Ishikawa (cell line): ENCODE measurements around the gene BLTP2.

Experiments
- CEBPB ChIP-seq: IDR thresholded peaks from 2 replicates; pipeline ENCODE4 v1.6.1; 2012
- CREB1 ChIP-seq: IDR thresholded peaks from 2 replicates; pipeline ENCODE4 v1.6.1; 2012; ENCODE audit warnings: low read depth
- EGR1 ChIP-seq: IDR thresholded peaks from 2 replicates; pipeline ENCODE4 v1.6.1; 2012
- EP300 ChIP-seq: IDR thresholded peaks from 2 replicates; pipeline ENCODE4 v1.6.1; 2012; ENCODE audit warnings: borderline replicate concordance
- FOXM1 ChIP-seq: IDR thresholded peaks from 2 replicates; pipeline ENCODE4 v1.6.1; 2012; ENCODE audit warnings: low read depth, borderline replicate concordance
- MAX ChIP-seq: IDR thresholded peaks from 2 replicates; pipeline ENCODE4 v1.6.1; 2012
- NFIC ChIP-seq: IDR thresholded peaks from 2 replicates; pipeline ENCODE4 v1.6.1; 2012
- RAD21 ChIP-seq: IDR thresholded peaks from 2 replicates; pipeline ENCODE4 v1.6.1; 2012; ENCODE audit warnings: low read depth
- TAF1 ChIP-seq: IDR thresholded peaks from 2 replicates; pipeline ENCODE4 v1.6.1; 2012; ENCODE audit warnings: low read depth, mild to moderate bottlenecking
- TCF12 ChIP-seq: IDR thresholded peaks from 2 replicates; pipeline ENCODE4 v1.6.1; 2012; ENCODE audit warnings: low read depth
- TEAD4 ChIP-seq: IDR thresholded peaks from 2 replicates; pipeline ENCODE4 v1.6.1; 2012
- YY1 ChIP-seq: IDR thresholded peaks from 2 replicates; pipeline ENCODE4 v1.6.1; 2012; ENCODE audit warnings: low read depth
- ZBTB7A ChIP-seq: IDR thresholded peaks from 2 replicates; pipeline ENCODE4 v1.6.1; 2012; ENCODE audit warnings: low read depth
- TF ChIP-seq, protein P1 (sequence below): IDR thresholded peaks from 2 replicates; pipeline ENCODE4 v1.6.1; 2012
- TF ChIP-seq, protein P2 (sequence below): IDR thresholded peaks from 2 replicates; pipeline ENCODE4 v1.6.1; 2012; ENCODE audit warnings: low read depth, mild to moderate bottlenecking

BLTP2 gene

GRCh38 chr17:28655160-28655559 lies 10.2 kb upstream of the BLTP2 start:
- TF ChIP-seq, protein P1, sequence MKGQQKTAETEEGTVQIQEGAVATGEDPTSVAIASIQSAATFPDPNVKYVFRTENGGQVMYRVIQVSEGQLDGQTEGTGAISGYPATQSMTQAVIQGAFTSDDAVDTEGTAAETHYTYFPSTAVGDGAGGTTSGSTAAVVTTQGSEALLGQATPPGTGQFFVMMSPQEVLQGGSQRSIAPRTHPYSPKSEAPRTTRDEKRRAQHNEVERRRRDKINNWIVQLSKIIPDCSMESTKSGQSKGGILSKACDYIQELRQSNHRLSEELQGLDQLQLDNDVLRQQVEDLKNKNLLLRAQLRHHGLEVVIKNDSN: no peak
- no peak for TF ChIP-seq FOXM1
- no peak for TF ChIP-seq EGR1
- no peak for TF ChIP-seq ZBTB7A
- no peak for TF ChIP-seq NFIC
- TF ChIP-seq CEBPB: no peak
- TF ChIP-seq, protein P2, sequence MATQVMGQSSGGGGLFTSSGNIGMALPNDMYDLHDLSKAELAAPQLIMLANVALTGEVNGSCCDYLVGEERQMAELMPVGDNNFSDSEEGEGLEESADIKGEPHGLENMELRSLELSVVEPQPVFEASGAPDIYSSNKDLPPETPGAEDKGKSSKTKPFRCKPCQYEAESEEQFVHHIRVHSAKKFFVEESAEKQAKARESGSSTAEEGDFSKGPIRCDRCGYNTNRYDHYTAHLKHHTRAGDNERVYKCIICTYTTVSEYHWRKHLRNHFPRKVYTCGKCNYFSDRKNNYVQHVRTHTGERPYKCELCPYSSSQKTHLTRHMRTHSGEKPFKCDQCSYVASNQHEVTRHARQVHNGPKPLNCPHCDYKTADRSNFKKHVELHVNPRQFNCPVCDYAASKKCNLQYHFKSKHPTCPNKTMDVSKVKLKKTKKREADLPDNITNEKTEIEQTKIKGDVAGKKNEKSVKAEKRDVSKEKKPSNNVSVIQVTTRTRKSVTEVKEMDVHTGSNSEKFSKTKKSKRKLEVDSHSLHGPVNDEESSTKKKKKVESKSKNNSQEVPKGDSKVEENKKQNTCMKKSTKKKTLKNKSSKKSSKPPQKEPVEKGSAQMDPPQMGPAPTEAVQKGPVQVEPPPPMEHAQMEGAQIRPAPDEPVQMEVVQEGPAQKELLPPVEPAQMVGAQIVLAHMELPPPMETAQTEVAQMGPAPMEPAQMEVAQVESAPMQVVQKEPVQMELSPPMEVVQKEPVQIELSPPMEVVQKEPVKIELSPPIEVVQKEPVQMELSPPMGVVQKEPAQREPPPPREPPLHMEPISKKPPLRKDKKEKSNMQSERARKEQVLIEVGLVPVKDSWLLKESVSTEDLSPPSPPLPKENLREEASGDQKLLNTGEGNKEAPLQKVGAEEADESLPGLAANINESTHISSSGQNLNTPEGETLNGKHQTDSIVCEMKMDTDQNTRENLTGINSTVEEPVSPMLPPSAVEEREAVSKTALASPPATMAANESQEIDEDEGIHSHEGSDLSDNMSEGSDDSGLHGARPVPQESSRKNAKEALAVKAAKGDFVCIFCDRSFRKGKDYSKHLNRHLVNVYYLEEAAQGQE: no peak
- TF ChIP-seq YY1: no peak
- TF ChIP-seq CREB1: no peak
- no peak for TF ChIP-seq RAD21
- no peak for TF ChIP-seq TCF12
- TF ChIP-seq TAF1: no peak

DNA sequence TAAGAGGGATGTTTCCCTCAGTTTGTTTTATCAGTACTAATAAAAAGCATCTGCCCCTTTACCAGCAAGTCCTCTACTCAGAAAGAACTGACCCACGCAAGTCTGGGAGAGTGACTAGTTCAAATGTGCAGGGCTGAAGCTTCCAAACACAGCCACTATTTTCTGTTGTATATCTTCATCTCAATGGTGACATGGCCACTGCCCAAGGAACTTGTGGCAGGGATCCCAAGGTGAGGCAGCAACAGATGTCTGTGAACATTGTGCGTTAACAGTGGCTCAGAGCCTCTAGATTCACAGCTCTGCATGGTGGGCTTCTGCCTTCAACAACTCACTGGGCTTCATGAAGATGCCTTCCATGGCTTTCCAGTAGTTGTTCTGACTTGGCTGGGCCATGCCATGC lies 3.7 kb upstream of the BLTP2 start:
- TF ChIP-seq NFIC (no peak), EP300 (no peak), CEBPB (no peak), RAD21 (no peak), EGR1 (no peak), MAX (no peak), TEAD4 (no peak), ZBTB7A (no peak)
- TF ChIP-seq, protein P2: no peak

- TF ChIP-seq TEAD4: no peak
Measured at GRCh38 chr17:28646039-28646754, 1.2 kb upstream of the BLTP2 start.

DNA sequence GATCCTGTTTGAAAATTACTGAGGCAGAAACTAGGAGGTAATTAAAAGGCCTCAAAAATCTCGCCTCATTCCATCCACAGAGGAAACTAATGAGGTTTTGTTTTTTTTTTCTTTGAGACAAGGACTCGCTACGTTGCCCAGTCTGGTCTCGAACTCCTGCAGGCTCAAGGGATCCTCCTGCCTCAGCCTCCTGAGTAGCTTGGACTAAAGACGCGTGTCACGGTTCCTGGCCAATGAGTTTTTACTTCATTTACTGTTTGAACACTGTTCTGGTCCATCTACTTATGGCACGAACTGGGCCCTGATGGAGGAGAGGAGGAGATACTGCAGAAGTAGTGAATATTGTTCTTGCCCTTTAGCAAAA lies 600 bp upstream of the BLTP2 start:
- TF ChIP-seq TAF1: no peak
- TF ChIP-seq NFIC: no peak
- TF ChIP-seq ZBTB7A: no peak
- no peak for TF ChIP-seq RAD21
- TF ChIP-seq CREB1: no peak
- no peak for TF ChIP-seq EP300
- TF ChIP-seq EGR1: no peak
- TF ChIP-seq MAX: no peak
- TF ChIP-seq, protein P1: no peak
- no peak for TF ChIP-seq TEAD4
- no peak for TF ChIP-seq FOXM1
- TF ChIP-seq TCF12: no peak
- no peak for TF ChIP-seq CEBPB
- TF ChIP-seq, protein P2: no peak
- no peak for TF ChIP-seq YY1
